ENCODE data around the gene TBC1D9B.
"Not testable (repeated sequence)": the region's sequence is repeated elsewhere in the genome, so short reads cannot be mapped to it uniquely, and the experiment has no call there.

TBC1D9B gene

DNA sequence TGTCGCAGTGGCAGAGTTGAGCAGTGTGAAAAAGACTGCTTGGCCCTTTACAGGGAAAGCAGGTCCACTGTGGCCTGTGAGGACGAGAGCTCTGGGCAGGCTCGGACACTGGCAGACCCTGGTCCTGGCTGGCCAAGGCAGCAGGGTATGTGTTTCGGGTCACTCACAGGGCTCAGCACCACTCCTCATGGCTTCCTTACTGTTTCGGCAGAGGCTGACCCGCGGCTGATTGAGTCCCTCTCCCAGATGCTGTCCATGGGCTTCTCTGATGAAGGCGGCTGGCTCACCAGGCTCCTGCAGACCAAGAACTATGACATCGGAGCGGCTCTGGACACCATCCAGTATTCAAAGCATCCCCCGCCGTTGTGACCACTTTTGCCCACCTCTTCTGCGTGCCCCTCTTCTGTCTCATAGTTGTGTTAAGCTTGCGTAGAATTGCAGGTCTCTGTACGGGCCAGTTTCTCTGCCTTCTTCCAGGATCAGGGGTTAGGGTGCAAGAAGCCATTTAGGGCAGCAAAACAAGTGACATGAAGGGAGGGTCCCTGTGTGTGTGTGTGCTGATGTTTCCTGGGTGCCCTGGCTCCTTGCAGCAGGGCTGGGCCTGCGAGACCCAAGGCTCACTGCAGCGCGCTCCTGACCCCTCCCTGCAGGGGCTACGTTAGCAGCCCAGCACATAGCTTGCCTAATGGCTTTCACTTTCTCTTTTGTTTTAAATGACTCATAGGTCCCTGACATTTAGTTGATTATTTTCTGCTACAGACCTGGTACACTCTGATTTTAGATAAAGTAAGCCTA lies 71.3 kb downstream of the TBC1D9B start:
- DNase-seq = no peak

DNA sequence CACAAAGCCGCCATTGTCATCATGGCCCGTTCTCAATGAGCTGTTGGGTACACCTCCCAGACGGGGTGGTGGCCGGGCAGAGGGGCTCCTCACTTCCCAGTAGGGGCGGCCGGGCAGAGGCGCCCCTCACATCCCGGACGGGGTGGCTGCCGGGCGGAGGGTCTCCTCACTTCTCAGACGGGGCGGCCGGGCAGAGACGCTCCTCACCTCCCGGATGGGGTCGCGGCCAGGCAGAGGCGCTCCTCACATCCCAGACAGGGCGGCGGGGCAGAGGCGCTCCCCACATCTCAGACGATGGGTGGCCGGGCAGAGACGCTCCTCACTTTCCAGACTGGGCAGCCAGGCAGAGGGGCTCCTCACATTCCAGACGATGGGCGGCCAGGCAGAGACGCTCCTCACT lies 72.8 kb downstream of the TBC1D9B start:
- DNase-seq = not testable (repeated sequence)

DNA sequence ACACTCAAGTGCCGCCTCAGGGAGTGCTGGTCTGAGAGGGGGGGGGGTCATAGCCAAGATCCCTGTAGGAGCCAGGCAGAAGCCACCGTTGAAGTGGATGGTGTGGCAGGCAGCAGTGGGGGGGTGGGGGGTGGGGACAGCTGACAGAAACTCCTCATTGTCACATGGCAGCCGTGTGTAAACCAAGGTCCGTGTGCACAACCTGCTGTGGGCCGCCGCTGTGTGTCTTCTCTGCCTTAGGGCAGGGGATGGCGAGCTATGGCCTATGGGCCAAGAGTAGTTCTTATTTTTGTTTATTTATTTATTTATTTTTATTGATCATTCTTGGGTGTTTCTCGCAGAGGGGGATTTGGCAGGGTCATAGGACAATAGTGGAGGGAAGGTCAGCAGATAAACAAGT lies 73.6 kb downstream of the TBC1D9B start:
- no peak for DNase-seq

DNA sequence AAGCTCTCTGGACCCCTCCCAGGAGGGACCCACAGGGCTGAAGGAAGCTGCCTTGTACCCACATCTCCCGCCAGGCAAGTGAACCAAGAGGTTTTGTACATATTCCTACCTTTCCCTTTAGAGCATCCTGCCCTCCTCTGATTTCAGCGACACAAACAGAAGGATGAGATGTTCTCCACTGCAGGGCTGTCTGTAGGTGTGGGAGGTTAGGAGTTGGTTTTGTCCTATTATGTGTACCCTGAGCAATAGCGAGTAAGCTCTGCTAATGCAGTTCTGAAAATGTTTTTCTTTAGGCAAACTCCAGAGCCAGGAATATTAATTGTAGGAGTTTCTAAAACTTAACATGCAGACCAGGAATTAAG lies 74.0 kb downstream of the TBC1D9B start:
- DNase-seq = no peak

DNA sequence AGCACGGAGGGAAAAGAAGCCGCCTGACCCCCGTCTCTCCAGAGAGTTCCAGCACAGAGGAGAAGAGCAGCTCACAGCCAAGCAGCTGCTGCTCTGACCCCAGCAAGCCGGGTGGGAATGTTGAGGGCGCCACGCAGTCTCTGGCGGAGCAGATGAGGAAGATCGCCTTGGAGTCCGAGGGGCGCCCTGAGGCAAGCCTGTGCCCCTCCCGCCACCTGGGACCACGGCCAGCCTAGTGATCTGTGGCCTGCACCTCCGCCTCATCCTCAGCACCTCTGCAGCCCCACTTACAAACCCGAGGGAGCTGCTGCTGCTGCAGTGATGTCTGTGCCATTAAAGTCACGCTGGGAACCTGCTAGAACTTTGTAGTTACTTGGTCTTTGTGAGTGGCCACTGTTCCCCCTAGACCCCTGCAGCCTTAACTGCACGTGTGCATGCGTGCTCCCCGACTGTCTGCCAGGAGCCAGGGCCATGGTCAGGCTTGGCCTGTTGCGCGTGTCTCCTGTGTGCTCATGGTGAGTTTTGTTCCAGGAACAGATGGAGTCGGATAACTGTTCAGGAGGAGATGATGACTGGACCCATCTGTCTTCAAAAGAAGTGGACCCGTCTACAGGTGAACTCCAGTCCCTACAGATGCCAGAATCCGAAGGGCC lies 74.5 kb downstream of the TBC1D9B start:
- DNase-seq = no peak

DNA sequence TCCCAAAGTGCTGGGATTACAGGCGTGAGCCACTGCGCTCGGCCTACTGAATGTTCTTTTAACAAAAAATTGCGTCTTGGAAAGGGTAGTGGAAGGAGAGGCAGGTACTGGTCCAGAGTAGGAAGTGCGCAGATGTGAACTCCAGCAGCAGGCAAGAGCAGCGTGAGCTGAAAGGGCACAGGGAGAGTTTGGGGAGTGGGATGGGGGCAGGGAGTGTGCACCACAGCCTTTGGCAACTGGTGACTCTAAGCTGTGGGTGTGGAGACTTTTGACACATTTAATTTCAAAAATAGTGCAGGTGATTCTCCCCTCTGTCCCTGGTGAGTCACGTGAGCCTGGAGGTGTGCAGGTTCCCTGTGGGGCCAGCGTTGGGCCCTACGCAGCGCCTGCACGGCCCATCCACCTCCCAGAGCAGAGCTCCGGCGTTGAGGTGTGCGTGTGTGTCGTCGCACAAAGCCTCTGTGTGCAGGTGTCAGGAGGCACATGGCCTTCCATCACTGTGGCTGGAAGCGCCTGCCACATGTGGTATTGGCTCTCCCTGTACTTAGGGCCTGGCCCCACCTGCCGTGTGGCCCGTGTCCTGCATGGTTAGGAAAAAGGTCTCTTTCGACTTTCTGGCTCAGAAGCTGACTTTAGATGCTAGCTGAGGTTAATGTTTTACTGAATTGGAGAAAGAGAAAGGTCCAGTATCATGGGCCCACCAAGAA lies 75.5 kb downstream of the TBC1D9B start:
- no peak for DNase-seq

DNA sequence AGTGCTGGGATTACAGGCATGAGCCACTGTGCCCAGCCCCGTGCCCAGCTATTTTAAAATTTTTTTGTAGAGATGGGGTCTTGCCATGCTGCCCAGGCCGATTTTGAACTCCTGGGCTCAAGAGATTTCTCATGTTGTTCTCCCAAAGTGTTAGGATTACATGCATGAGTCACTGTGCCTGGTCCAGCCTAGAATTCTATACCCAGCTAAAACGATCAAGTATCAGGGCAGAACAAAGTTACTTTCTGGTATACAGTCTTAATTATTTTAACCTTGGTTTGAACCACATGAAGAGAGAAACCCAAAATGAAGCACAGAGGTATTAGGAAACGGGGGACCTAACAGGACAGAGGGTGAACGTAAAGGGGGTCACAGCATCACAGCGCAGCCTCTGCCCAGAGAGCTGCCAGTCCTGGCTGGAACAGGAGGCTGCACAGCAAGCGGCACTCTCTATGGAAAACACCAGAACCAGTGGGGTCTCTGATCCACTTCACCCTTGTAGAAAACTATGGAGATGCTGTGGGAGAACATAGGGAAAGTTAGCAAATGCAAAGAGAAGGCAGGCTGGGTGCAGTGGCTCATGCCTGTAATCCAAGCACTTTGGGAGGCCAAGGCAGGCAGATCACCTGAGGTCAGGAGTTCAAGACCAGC lies 76.8 kb downstream of the TBC1D9B start:
- no peak for DNase-seq

DNA sequence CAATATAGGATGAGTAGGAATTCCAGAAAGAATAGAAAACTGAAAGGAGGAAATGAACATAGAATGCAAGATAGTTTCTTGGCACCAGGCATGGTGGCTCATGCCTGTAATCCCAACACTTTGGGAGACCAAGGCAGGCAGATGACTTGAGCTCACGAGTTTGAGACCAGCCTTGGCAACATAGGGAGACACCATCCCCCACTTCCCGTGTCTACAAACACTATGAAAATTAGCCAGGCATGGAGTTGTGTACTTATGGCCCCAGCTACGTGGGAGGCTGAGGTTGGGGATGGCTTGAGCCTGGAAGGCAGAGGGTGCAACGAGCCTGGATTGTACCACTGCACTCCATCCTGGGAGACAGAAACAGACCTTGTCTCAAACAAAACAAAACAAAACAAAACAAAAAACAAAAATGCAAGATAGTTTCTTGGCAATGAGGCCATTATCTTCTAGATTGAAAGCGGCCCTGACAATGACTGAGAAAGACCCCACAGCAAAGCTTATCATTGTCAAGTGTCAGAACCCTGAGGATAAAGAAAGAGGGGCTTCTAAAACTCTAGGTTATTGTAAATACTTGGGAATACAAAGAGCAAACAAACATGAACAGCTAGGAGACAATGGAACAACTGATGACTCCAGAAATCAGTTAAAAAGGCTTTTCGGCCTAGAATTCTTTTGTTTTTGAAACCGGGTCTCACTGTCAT lies 77.8 kb downstream of the TBC1D9B start:
- DNase-seq = no peak

DNA sequence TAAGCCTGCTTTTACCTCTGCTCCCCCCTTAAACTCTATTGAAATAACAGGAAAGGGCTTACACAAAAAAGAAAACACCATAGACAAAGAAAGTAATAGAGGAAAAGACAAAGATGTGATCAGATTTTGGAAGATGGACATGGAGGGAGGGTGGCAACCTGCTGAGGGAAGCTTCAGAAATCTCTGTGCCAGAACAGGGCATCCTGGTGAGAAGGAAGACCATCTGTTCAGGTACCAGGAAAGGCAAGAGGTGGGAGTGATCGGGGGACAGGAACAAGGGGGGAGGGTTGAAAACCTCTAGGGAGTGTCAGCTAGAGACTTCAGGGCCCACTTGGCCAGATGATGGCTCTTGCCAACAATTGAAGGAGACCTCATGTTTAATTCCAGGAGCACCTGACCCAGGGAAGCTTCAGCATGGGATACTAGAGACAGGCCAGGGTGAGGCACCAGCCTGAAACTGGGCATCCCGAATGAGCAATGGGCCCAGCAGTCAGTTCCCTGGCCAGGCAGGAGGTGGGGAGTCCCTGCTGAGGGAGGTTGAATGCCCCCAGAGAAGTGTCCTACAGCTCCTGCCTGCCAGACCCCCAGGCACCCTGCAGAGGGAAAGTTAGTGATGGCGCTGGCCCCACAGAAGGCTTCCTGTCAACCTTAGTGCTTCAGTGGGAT lies 78.8 kb downstream of the TBC1D9B start:
- DNase-seq = no peak

DNA sequence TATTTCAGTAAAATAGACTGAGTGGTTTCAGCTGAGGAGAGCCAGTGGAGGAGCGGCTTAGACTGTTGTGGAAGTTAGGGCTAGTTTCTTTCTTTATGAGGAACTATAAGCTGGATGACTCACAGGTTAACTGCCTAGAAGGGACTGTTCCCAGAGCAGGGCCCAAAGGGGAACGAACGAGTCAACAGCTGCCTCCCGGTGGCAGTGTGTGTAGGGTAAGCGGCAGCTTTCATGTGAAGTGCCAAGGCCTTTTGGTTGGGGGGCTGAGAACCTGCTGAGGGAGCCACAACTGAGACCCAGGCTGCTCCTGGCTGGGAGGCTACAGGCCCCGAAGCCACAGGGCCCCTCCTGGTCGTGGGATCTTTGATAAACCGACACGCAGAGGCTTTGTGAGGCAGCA lies 80.0 kb downstream of the TBC1D9B start:
- DNase-seq = no peak

DNA sequence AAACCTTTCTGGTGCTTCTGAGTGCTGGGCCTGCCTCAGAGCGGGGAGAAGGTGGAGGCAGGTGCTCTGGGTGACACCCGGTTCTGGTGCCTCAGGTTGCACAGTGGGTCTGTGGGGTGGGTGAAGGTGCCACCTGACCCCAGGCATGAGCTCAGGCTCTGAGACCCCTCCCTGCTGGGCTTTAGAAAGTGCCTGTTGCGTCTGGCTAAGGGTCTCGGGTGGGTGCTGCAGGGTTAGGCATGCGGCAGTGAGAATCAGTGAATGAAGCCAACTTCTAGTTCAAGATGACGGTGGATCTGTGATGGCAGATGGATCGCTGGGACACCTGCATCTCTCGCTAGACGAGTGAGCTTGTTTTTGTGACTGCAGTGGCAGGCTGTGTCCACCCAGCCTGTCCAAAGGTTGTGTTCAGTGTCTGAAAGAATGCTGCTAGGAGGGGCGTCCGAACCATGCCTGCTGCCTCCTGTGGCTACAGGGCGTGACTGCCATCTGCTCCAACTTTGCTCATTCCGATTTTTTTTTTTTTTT lies 82.0 kb downstream of the TBC1D9B start:
- DNase-seq = no peak

DNA sequence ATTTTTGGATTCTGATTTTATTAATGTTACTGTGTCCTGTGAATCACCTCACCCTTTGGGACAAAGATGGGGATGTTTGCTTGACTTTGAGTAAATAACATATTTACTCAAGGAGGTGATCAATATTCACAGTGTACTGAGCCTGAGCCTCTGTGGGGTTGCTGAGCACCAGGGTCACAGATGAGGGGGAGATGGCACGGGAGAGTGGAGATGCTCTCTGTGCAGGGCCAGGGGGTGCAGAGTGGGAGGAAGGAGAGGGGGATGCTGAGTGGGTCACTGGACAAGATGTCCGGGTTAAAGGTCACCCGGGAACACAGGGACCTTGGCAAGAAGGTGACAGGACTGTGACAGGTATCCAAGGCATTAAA lies 83.0 kb downstream of the TBC1D9B start:
- no peak for DNase-seq

DNA sequence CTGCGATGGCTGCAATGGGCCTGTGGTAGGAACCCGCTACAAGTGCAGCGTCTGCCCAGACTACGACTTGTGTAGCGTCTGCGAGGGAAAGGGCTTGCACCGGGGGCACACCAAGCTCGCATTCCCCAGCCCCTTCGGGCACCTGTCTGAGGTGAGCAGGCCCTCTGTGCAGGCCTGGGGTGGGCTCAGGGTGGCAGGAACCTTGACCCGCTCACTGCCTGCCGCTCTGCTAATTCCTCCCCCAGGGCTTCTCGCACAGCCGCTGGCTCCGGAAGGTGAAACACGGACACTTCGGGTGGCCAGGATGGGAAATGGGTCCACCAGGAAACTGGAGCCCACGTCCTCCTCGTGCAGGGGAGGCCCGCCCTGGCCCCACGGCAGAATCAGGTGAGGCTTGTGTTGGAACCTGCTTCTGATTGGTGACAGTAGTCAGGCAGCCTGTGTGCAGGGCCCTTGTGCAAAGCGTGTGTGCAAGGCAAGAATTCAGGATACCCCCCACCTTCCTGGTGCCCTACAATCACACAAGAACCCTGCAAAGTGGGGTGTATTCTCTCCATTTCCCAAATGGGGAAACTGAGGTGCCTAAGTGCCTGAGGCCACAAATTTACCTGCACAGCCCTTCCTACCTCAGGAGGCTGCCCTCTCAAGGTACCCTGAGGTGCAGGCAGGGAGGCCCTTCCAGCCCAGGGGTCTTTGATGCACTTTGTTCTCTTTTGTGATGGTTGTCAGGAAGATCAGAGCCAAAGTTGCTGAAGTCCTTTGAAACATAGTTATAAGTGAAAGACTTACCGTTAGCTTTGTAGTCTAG lies 83.6 kb downstream of the TBC1D9B start:
- DNase-seq = no peak

DNA sequence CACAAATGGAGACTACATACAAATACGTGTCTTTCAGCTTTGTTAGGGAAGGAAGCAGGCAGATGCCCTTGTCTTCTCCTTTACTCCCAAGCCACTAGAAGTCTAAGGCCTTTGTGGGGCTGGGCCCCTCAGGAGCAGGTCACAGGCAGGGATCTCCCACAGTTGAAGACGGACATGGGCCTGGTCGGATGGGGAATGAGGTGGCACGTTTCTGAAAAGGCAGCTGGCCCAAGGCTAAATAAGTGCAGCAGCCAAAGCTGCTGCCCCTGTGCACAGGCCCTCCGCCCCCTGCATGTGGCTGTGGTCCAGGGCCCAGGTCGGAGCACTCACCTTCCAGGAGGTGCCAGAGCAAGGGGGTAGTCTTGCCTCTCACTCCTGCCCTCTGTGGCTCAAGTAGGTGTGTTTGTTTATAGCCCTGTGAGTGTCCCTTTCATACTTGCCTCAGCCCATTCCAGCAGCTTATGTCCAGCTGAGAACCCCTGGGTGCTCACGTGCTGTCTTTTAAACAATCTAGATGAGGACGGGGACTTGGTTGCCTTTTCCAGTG lies 85.2 kb downstream of the TBC1D9B start:
- no peak for DNase-seq

DNA sequence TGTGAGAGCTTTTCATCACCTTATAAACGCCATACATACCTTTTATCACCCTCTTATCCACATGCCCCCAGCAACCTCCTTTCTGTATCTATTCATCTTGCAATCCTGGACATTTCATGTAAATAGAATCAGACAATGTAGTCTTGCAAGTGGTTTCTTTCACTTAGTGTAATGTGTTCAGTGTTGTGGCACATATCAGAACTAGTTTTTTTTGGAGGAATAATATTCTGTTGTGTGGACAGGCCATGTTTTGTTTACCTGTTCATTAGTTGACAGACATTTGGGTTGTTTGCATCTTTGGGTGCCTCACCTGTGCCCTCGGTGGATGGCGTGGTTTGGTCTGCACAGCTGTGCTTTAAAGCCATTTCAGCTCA lies 85.7 kb downstream of the TBC1D9B start:
- DNase-seq = no peak

DNA sequence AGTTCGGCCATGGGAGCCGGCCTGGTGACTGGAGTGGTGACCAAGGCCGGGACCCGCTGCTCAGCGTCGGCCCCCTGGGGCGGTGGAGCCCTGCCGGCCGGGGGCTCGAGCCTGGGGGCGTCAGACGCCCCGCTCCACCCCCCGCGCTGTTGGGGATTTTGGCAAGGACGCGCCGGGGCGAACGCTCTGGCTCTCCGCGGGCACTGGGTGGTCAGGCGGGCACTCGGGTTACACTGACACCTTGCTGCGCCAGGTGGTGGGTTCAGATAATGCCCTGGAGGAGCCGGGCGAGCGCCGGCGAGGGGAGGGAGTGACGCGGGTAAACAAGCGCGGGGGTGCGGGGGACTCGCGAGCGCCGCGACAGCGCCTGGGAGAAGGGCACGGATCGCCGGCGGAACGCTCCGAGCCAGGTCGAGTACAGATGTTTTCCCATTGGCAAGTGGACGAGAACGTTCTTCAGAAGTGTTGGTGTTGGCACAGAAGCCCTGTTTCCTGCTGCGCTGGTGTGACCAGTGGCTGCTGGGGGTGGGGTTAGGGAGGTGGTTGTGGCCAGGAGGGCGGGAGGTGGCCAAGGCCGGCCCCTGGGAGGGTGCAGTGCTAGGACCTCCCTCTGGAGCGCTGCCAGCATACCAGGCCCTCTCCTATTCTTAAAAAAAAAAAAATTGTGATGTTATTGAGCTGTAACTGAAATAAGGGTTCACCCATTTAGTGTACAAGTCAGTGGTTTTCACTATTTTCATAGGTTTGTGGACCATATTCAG lies 86.2 kb downstream of the TBC1D9B start:
- DNase-seq = peak; percentile 84

DNA sequence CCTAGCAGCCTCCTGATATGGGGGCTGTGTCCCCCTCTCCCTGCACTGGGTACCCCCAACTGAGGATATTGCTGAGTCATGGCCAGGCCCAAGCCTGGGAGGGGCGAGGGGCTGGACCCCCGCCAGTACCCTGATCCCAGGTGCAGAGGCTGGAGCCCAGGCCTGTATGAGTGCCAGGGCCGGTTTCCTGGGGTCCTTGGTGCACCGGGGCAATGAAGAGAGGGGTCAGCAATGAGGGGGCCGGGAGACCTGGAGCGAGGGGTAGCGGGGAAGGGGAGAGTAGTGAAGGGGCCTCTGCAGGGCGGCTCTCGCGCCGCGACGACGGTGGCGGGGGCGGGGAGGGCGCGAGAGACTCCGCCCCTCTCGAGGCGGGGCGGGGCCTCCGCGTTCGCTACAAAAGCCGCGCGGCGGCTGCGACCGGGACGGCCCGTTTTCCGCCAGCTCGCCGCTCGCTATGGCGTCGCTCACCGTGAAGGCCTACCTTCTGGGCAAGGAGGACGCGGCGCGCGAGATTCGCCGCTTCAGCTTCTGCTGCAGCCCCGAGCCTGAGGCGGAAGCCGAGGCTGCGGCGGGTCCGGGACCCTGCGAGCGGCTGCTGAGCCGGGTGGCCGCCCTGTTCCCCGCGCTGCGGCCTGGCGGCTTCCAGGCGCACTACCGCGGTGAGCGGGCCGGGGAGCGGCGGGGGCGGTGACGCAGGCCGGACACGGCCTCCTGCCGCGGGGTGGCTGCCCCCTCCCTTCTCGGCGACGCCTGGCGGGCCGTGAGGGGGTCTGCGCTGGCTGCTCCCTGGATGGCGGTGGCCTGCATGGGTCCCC lies 87.0 kb downstream of the TBC1D9B start, which contains the start of gene SQSTM1:
Gene SQSTM1 (plus strand): TSS at position 423 of the 815 bp plus-strand sequence. CDS start 32 bp downstream, at position 455.
- peak; percentile 38 for DNase-seq

DNA sequence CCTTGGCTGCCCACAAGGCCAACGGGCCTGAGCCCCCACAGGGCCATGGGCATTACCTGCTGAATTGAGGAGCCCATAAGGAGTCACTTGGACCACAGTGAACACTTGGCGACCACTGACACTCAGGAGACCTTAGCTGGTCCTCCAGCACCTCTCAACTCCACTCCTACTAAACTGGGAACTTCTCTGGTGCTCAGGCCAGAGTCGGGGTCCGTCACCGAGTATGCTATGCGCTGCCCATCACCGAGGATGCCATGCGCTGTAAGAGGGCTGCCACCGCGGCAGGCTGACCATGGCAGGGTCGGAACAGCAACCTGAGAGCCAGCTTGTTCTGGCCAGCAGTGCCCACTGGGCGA lies 87.6 kb downstream of the TBC1D9B start:
- DNase-seq = no peak
